Fibroblast of lung (primary cell): ENCODE measurements around the gene SRA1.

ENCODE experiments used
- CTCF ChIP-seq, 2 donors: IDR thresholded peaks in 1 of 2; conservative IDR thresholded peaks in 1 of 2; 1 replicate in 1 of 2; 2 replicates in 1 of 2; pipeline ENCODE4 v1.5.1; 2011 to 2012; ENCODE audit warnings: low read length in 2 of 2, control low read depth in 1 of 2, inconsistent platforms in 1 of 2, low read depth in 1 of 2, mild to moderate bottlenecking in 1 of 2
- EZH2 ChIP-seq: IDR thresholded peaks from 2 replicates; pipeline ENCODE4 v1.5.1; 2012; ENCODE audit warnings: low read length, control low read depth, mild to moderate bottlenecking; ENCODE audit errors: missing control alignments

- TF ChIP-seq EZH2 (no peak), CTCF (conservative IDR thresholded peaks at IDR 0.05 in 1 of 2, IDR thresholded peaks at IDR 0.05 in 1 of 2; ENCODE audit: low read depth in 1 of 2, low read length in 2 of 2) (no peak)
Measured at GRCh38 chr5:140595538-140596300, 38.4 kb upstream of the SRA1 start.
